Stomach smooth muscle (tissue), 2 donors: Measurements from ENCODE around the gene MGMT.

ENCODE experiments used
- H3K27ac ChIP-seq: one replicate; pipeline ENCODE4 v1.7.0; 2013; ENCODE audit warnings: mild to moderate bottlenecking, low read length, inconsistent platforms
- H3K27me3 ChIP-seq, 2 donors: one replicate each; pipeline ENCODE4 v1.7.0; 2013; ENCODE audit warnings: low read length in 2 of 2; ENCODE audit not compliant: insufficient read depth in 2 of 2, control insufficient read depth in 1 of 2
- H3K36me3 ChIP-seq, 2 donors: one replicate each; pipeline ENCODE4 v1.7.0; 2013; ENCODE audit warnings: low read length in 2 of 2; ENCODE audit not compliant: control insufficient read depth in 2 of 2, insufficient read depth in 2 of 2
- H3K4me1 ChIP-seq: one replicate; pipeline ENCODE4 v1.7.0; 2013; ENCODE audit warnings: low read length; ENCODE audit not compliant: control insufficient read depth, insufficient read depth
- H3K4me3 ChIP-seq, 2 donors: one replicate each; pipeline ENCODE4 v1.7.0; 2013; ENCODE audit warnings: low read length in 2 of 2
- H3K9ac ChIP-seq, 2 donors: one replicate each; pipeline ENCODE4 v1.7.0; 2013; ENCODE audit warnings: low read length in 2 of 2, mild to moderate bottlenecking in 1 of 2
- H3K9me3 ChIP-seq, 2 donors: one replicate each; pipeline ENCODE4 v1.7.0; 2013; ENCODE audit warnings: low read length in 2 of 2; ENCODE audit not compliant: control insufficient read depth in 2 of 2
- donor health status: healthy.
- donor health status: Pancreatic carcinoma.

The MGMT gene

DNA sequence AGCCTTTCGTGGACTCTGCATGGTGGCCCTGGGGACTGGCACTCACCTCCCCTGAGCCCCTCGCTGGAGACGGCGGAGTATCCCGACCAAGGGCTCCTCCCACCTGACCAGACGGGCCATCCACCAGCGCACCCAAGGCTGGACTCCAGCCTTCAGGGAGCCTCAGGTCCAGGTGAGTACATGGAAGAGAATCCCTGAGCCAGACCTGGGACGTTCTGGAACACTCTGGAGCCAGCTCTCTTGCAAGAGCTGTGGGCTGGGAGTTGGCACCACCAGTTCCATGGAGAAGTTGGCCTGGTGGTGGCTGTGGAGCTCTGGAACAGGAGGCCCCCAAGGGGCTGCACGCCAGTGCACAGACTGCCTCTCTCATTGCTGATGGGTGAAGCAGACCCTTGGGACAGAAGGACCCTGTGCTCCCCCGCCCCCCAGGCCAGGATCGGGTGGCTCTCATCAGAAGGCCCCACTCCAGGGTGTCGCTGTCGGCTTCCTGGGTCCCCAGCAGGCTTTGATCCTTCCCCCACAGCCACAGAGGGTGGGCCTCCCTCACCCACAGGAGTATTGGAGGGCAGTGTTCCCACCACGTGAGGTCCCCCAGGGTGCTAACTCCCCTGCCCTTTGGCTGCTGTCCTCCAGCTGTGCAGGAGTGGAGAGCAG lies 307.2 kb downstream of the MGMT start:
- no peaks in the 10 kb centered on the region for H3K27me3 ChIP-seq
- H3K36me3 ChIP-seq: peaks cover 3 to 5% of the 10 kb centered on the region in 2 donors

GRCh38 chr10:129774736-129775401 lies 307.8 kb downstream of the MGMT start:
- H3K27me3 ChIP-seq: no peaks in the 10 kb centered on the region
- no peak overlapping the region for H3K27ac ChIP-seq
- no peak overlapping the region for H3K9ac ChIP-seq
- no peak overlapping the region for H3K4me3 ChIP-seq
- H3K9me3 ChIP-seq: peaks cover 3 to 29% of the 10 kb centered on the region in 2 donors
- no peaks in the 10 kb centered on the region for H3K4me1 ChIP-seq
- H3K36me3 ChIP-seq: no peaks in the 10 kb centered on the region

More for the DNA sequence above, 307.2 kb downstream of the MGMT start:
- Histone ChIP-seq H3K4me3 (no peak overlapping the region), H3K9me3 (peaks cover 3 to 26% of the 10 kb centered on the region in 2 donors), H3K4me1 (no peaks in the 10 kb centered on the region), H3K9ac (no peak overlapping the region), H3K27ac (no peak overlapping the region)

DNA sequence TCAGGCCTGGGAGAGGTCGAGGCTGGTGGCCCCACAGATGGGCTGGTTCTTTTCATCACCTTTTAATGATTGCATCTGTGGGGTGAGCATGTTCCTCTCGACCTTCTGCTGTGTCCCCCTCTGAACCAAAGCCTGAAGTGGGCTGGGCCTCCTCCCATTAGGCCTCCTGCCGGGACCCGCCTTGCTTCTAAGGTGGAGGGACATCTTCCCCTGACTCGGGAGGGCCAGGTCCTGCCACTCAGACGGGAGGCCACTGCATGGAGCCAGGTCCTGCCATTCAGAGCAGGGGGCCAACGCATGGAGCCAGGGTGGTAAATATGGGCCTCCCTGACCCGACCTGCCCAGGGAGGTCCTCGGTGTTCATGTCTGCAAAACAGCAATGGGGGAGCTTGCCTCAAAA lies 308.6 kb downstream of the MGMT start:
- no peak overlapping the region for H3K9ac ChIP-seq
- no peaks in the 10 kb centered on the region for H3K4me1 ChIP-seq
- no peaks in the 10 kb centered on the region for H3K36me3 ChIP-seq
- H3K27ac ChIP-seq: no peak overlapping the region
- H3K9me3 ChIP-seq: peaks cover 3 to 22% of the 10 kb centered on the region in 2 donors
- H3K27me3 ChIP-seq: no peaks in the 10 kb centered on the region
- H3K4me3 ChIP-seq: no peak overlapping the region

DNA sequence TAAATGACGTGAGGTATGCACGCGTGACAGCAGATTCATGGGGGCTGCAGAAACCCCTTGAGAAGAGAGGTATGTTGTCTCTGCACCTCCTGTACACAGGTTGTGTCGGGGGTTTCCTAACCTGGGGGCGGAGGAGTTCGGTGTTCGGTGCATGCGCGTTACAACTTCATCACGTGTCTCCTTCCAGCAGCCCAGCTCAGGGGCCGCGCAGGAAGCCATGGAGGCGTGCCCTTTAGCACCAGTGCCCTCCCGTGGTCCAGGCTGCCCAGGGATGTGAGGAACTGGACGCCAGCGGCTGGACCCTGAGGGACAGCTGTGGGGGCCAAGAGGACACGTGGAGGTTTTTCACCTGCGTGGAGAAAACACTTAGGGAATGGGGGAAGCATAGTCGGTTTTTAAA lies 310.6 kb downstream of the MGMT start:
- Histone ChIP-seq H3K4me3 (no peak overlapping the region), H3K4me1 (no peaks in the 10 kb centered on the region), H3K9me3 (peaks cover 3 to 19% of the 10 kb centered on the region in 2 donors), H3K36me3 (no peaks in the 10 kb centered on the region), H3K9ac (no peak overlapping the region), H3K27me3 (no peaks in the 10 kb centered on the region), H3K27ac (no peak overlapping the region)

DNA sequence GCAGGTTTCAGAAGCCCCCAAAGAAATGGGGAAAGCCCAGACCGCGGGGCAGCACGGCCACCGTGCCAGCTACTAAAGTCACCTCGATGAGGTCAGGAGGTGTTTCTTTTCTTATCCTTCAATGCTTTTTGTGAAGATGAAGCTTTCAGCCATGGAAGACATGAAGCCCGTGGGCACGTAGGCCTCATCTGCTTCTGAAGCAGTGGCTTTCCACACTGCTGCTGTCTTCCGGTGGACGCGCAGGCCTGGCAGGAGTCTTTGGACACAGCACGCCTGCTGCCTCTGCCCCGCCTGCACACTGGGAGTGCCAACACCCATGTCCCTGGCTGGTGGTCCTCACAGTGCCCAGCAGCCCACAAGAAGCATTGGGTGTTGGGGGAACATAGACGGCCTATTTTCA lies 311.5 kb downstream of the MGMT start:
- Histone ChIP-seq H3K27me3 (no peaks in the 10 kb centered on the region), H3K4me3 (no peak overlapping the region), H3K27ac (no peak overlapping the region), H3K4me1 (no peaks in the 10 kb centered on the region), H3K9me3 (peaks cover 3 to 23% of the 10 kb centered on the region in 2 donors), H3K36me3 (no peaks in the 10 kb centered on the region), H3K9ac (no peak overlapping the region)

DNA sequence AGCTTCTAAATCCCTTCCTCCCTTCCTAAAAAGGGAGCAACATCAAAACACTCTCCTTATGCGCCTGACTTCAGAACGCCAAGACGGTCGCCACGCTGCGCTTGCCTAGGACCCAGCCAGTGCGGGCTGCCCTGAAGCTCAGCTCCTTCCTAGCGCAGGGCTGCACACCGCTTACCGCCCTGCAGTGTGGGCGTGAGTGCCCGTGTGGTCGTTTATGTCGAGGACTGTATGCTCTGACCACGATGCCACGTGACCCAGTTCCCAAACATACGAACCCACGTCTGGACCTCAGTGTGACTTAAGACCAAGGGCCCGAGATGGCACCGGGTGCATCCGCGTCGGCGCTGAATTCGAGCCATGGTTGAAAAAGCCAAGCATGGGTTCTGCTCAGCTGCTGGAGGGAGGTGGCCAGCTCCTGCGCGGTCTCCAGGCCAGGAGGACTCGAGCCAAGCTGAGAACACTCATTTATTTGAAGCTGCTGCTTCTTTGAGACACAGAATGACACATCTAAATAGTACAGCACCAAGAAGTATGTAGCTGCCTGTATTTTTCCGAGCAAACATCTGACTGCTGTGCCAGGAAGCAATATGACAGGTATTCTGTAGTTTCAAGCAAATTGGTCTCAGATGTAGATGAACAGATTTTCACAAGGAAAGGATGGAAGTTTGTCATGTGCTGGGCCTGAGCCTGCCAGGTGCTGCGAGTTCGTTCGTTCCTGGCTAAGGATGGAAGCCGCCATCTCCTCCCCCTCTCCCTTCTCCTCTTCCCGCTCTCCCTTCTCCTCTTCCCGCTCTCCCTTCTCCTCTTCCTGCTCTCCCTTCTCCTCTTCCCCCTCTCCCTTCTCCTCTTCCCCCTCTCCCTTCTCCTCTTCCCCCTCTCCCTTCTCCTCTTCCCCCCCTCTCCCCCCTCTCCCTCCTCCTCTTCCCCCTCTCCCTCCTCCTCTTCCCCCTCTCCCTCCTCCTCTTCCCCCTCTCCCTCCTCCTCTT lies 312.4 kb downstream of the MGMT start:
- H3K27me3 ChIP-seq: no peaks in the 10 kb centered on the region
- H3K36me3 ChIP-seq: no peaks in the 10 kb centered on the region
- H3K4me3 ChIP-seq: no peak overlapping the region
- H3K9ac ChIP-seq: no peak overlapping the region
- H3K4me1 ChIP-seq: no peaks in the 10 kb centered on the region
- no peak overlapping the region for H3K27ac ChIP-seq
- peaks cover 3 to 23% of the 10 kb centered on the region in 2 donors for H3K9me3 ChIP-seq

GRCh38 chr10:129780198-129780597 lies 313.2 kb downstream of the MGMT start:
- H3K27ac ChIP-seq: no peak overlapping the region
- peaks cover 3 to 23% of the 10 kb centered on the region in 2 donors for H3K9me3 ChIP-seq
- H3K4me3 ChIP-seq: no peak overlapping the region
- H3K4me1 ChIP-seq: no peaks in the 10 kb centered on the region
- no peak overlapping the region for H3K9ac ChIP-seq
- H3K27me3 ChIP-seq: no peaks in the 10 kb centered on the region
- H3K36me3 ChIP-seq: no peaks in the 10 kb centered on the region

GRCh38 chr10:129780901-129781795 lies 314.1 kb downstream of the MGMT start:
- Histone ChIP-seq H3K4me3 (no peak overlapping the region), H3K9me3 (peaks cover 3 to 28% of the 10 kb centered on the region in 2 donors), H3K36me3 (no peaks in the 10 kb centered on the region), H3K27ac (no peak overlapping the region), H3K9ac (no peak overlapping the region), H3K27me3 (no peaks in the 10 kb centered on the region), H3K4me1 (no peaks in the 10 kb centered on the region)

GRCh38 chr10:129784291-129784690 lies 317.2 kb downstream of the MGMT start:
- no peaks in the 10 kb centered on the region for H3K4me1 ChIP-seq
- H3K9ac ChIP-seq: no peak overlapping the region
- no peaks in the 10 kb centered on the region for H3K36me3 ChIP-seq
- no peak overlapping the region for H3K27ac ChIP-seq
- peaks cover 0 to 32% of the 10 kb centered on the region in 2 donors for H3K9me3 ChIP-seq
- H3K4me3 ChIP-seq: no peak overlapping the region
- no peaks in the 10 kb centered on the region for H3K27me3 ChIP-seq

GRCh38 chr10:129784891-129785290 lies 317.9 kb downstream of the MGMT start:
- Histone ChIP-seq H3K4me3 (no peak overlapping the region), H3K27me3 (no peaks in the 10 kb centered on the region), H3K9ac (no peak overlapping the region), H3K36me3 (no peaks in the 10 kb centered on the region), H3K27ac (no peak overlapping the region), H3K4me1 (no peaks in the 10 kb centered on the region), H3K9me3 (peaks cover 0 to 30% of the 10 kb centered on the region in 2 donors)
